Sigmoid colon (tissue), 7 donors: ENCODE measurements around the gene CRY1. TPM values are rescaled to one million over a fixed set of nuclear protein-coding genes. Genes with fewer than 3 reads are reported as not detected.
"Not testable (repeated sequence)": the region's sequence is repeated elsewhere in the genome, so short reads cannot be mapped to it uniquely, and the experiment has no call there.

Experiments used
- DNase-seq: peaks from one replicate; pipeline ENCODE4 v3.0.0-alpha.2; 2019
- H3K27ac ChIP-seq, 4 donors: fragments of 200-600 bp; sonication (generic); one replicate each; pipeline ENCODE4 v1.5.1; 2016 to 2019; ENCODE audit warnings: mild to moderate bottlenecking in 1 of 4
- H3K27me3 ChIP-seq, 3 donors: fragments of 200-600 bp; sonication (generic); one replicate each; pipeline ENCODE4 v1.5.1; 2019; ENCODE audit warnings: mild to moderate bottlenecking in 1 of 3
- H3K36me3 ChIP-seq, 4 donors: fragments of 200-600 bp; sonication (generic); one replicate each; pipeline ENCODE4 v1.5.1; 2016 to 2019
- H3K4me1 ChIP-seq, 4 donors: fragments of 200-600 bp; sonication (generic); one replicate each; pipeline ENCODE4 v1.5.1; 2017 to 2019
- H3K4me3 ChIP-seq, 4 donors: fragments of 200-600 bp; sonication (generic); one replicate each; pipeline ENCODE4 v1.5.1; 2017 to 2019; ENCODE audit warnings: mild to moderate bottlenecking in 2 of 4, moderate library complexity in 1 of 4
- H3K9me3 ChIP-seq, 4 donors: fragments of 200-600 bp in 3 of 4; sonication (generic) in 3 of 4; one replicate each; pipeline versions ENCODE4 v1.5.1 to v1.6.1; 2013 to 2019
- EP300 ChIP-seq, 4 donors: sonication (generic); formaldehyde crosslinking; IDR thresholded peaks; one replicate each; pipeline ENCODE4 v1.6.1; 2017; ENCODE audit warnings: antibody characterized with exemption in 4 of 4
- POLR2A ChIP-seq, 2 donors: fragments of 450-650 bp; IDR thresholded peaks; one replicate each; pipeline ENCODE4 v1.6.1; 2016; ENCODE audit warnings: antibody characterized with exemption in 2 of 2, mild to moderate bottlenecking in 2 of 2, moderate library complexity in 2 of 2
- POLR2AphosphoS5 ChIP-seq, 4 donors: sonication (generic); formaldehyde crosslinking; IDR thresholded peaks; one replicate each; pipeline ENCODE4 v1.6.1; 2017; ENCODE audit warnings: antibody characterized with exemption in 4 of 4
- WGBS, 2 donors: extraction: QIAGEN DNeasy Blood & Tissue Kit; methylation state at CpG; one replicate each; pipeline ENCODE4 v1.1.7; 2013; 5-methylcytosine and 5-hydroxymethylcytosine counted together
- intact Hi-C: fragments of 100-400 bp; cut with DNase I; formaldehyde crosslinking; loops from one replicate; pipeline ENCODE4 v1.15.1; 2023
- polyA plus RNA-seq, 3 donors: library from polyadenylated mRNA; stranded (reverse); fragments of 200-250 nt; gene quantifications; one replicate each; pipeline ENCODE4 v1.2.3, GENCODE V29; 2013
- total RNA-seq, 4 donors: library from RNA; depleted of rRNA; stranded (reverse); fragments of >200 nt; gene quantifications; one replicate each; pipeline ENCODE4 v1.1.0, GENCODE V29; 2016
- TF ChIP-seq, protein P1 (sequence below), 4 experiments: fragments of 450-650 bp in 3 of 4; fragments of 200-600 bp in 1 of 4; IDR thresholded peaks; one replicate each; pipeline ENCODE4 v1.5.1; 2016 to 2019; ENCODE audit warnings: antibody characterized with exemption in 4 of 4, mild to moderate bottlenecking in 3 of 4, moderate library complexity in 2 of 4
- donor health status: healthy with polysubstance abuse.
- donor health status: Bipolar disorder and iron deficiency.
- donor health status: healthy.

CRY1 gene
- total and polyA plus RNA-seq, 7 donors = 7.2 to 40.4 (median 20.3) TPM

DNA sequence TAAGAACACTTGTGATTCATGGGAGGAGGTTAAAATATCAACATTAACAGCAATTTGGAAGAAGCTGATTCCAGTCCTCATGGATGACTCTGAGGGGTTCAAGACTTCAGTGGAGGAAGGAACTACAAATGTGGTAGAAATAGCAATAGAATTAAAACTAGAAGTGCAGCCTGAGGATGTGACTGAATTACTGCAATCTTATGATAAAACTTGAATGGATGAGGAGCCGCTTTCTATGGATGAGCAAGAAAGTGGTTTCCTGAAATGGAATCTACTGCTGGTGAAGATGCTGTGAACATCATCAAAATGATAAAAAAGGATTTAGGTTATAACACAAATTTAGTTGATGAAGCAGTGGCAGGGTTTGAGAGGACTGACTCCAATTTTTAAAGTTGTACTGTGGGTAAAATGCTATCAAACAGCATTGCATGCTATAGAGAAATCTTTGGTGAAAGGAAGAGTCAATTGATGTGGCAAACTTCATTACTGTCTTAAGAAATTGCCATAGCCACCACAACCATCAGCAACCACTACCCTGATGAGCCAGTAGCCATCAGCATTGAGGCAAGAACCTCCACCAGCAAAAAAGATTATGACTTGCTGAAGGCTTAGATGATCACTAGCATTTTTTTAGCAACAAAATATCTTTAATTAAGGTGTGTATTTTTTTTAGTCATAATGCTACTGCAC, 80.5 kb downstream of the CRY1 start:
- WGBS, 2 donors = 95 to 97% methylated on average over 1 of the region's 1 CpG
- TF ChIP-seq, protein P1, sequence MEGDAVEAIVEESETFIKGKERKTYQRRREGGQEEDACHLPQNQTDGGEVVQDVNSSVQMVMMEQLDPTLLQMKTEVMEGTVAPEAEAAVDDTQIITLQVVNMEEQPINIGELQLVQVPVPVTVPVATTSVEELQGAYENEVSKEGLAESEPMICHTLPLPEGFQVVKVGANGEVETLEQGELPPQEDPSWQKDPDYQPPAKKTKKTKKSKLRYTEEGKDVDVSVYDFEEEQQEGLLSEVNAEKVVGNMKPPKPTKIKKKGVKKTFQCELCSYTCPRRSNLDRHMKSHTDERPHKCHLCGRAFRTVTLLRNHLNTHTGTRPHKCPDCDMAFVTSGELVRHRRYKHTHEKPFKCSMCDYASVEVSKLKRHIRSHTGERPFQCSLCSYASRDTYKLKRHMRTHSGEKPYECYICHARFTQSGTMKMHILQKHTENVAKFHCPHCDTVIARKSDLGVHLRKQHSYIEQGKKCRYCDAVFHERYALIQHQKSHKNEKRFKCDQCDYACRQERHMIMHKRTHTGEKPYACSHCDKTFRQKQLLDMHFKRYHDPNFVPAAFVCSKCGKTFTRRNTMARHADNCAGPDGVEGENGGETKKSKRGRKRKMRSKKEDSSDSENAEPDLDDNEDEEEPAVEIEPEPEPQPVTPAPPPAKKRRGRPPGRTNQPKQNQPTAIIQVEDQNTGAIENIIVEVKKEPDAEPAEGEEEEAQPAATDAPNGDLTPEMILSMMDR (IDR thresholded peaks at IDR 0.05) = no peak
- no peak for TF ChIP-seq POLR2AphosphoS5 (IDR thresholded peaks at IDR 0.05)
- H3K27me3 ChIP-seq = no peaks in the 10 kb centered on the region
- intact Hi-C loops = no loop called here
- no peak for DNase-seq
- H3K9me3 ChIP-seq = no peaks in the 10 kb centered on the region
- H3K4me1 ChIP-seq = peaks cover 0 to 7% (median 0%) of the 10 kb centered on the region in 4 donors
- no peak overlapping the region for H3K4me3 ChIP-seq
- H3K36me3 ChIP-seq = no peaks in the 10 kb centered on the region
- no peak overlapping the region for H3K27ac ChIP-seq

DNA sequence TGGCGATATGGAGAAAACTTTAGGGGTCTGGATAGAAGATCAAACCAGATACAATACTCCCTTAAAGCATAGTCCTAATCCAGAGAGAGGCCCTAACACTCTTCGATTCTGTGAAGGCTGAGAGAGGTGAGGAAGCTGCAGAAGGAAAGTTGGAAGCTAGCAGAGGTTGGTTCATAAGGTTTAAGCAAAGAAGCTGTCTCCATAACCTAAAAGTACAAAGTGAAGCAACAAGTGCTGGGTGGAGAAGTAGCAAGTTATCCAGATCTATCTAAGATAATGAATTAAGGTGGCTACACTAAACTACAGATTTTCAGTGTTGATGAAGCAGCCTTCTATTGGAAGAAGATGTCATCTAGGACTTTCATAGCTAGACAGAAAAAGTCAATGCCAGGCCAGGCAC, 81.8 kb downstream of the CRY1 start:
- Histone ChIP-seq H3K4me3 (no peak overlapping the region), H3K9me3 (no peaks in the 10 kb centered on the region), H3K27ac (no peak overlapping the region), H3K36me3 (no peaks in the 10 kb centered on the region), H3K4me1 (peaks cover 0 to 7% (median 0%) of the 10 kb centered on the region in 4 donors), H3K27me3 (no peaks in the 10 kb centered on the region)
- intact Hi-C loops = no loop called here
- DNase-seq = no peak
- TF ChIP-seq, protein P1 (IDR thresholded peaks at IDR 0.05) = no peak
- TF ChIP-seq EP300 (IDR thresholded peaks at IDR 0.05) = no peak
- no peak for TF ChIP-seq POLR2A (IDR thresholded peaks at IDR 0.05)
- no peak for TF ChIP-seq POLR2AphosphoS5 (IDR thresholded peaks at IDR 0.05)
- WGBS, 2 donors = 96 to 99% methylated on average over 2 of the region's 2 CpGs

DNA sequence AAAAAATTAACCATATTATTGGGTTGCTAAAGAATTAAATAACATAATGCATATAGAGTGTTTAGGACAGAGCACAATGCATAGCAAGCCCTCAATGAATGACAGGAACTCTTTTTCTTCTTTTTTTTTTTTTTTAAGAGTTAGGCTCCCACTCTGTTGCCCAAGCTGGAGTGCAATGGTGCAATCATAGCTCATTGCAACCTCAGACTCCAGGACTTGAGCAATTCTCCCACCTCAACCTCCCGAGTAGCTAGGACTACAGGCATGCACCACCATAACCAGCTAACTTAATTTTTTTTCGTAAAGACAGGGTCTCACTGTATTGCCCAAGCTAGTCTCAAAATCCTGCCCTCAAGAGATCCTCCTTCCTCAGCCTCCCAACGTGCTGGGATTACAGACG, 85.9 kb downstream of the CRY1 start:
- 93 to 95% methylated on average over 4 of the region's 4 CpGs for WGBS, 2 donors
- Histone ChIP-seq H3K4me3 (no peak overlapping the region), H3K27ac (no peak overlapping the region), H3K9me3 (no peaks in the 10 kb centered on the region), H3K4me1 (peaks cover 0 to 3% (median 0%) of the 10 kb centered on the region in 4 donors), H3K27me3 (no peaks in the 10 kb centered on the region), H3K36me3 (no peaks in the 10 kb centered on the region)
- no peak for TF ChIP-seq POLR2A (IDR thresholded peaks at IDR 0.05)
- TF ChIP-seq EP300 (IDR thresholded peaks at IDR 0.05) = no peak
- intact Hi-C loops = no loop called here
- DNase-seq = no peak

DNA sequence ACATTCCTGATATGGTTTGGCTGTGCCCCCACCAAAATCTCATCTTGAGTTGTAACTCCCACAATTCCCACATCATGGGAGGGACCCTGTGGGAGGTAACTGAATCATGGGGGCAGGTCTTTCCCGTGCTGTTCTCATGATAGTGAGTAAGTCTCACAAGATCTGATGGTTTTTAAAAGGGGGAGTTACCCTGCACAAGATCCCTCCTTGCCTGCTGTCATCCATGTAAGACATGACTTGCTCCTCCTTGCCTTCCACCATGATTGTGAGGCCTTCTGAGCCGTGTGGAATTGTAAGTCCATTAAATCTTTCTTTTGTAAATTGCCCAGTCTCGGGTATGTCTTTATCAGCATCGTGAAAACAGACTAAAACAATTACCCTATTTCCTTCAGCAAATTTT, 90.7 kb downstream of the CRY1 start:
- DNase-seq, intact Hi-C loops, H3K9me3 ChIP-seq, H3K4me1 ChIP-seq, H3K4me3 ChIP-seq, H3K27ac ChIP-seq, H3K27me3 ChIP-seq: not testable (repeated sequence)
- H3K36me3 ChIP-seq = peaks cover 0 to 29% (median 0%) of the 10 kb centered on the region in 4 donors
- 80 to 86% methylated on average over 4 of the region's 4 CpGs for WGBS, 2 donors

DNA sequence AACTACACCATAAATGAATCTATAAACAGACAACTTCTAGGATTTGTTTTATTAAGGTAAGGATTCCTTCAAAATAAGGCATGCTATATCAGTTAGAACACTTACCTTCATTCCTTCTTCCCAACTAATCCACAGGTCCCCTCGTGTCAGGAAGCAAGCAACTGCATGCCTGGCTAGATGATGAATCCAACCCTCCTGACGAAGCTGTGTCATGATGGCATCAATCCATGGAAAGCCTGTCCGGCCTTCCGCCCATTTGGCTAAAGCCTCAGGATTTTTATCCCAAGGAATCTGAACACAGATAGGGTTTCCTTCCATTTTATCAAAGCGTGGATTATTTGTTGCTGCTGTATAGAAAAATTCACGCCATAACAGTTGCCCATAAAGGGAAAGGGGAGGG, 93.9 kb downstream of the CRY1 start:
- H3K27ac ChIP-seq = no peak overlapping the region
- peaks cover 0 to 11% (median 5%) of the 10 kb centered on the region in 4 donors for H3K4me1 ChIP-seq
- intact Hi-C loops = no loop called here
- H3K27me3 ChIP-seq = no peaks in the 10 kb centered on the region
- H3K36me3 ChIP-seq = peaks cover 0 to 51% (median 2%) of the 10 kb centered on the region in 4 donors
- TF ChIP-seq, protein P1 (IDR thresholded peaks at IDR 0.05) = no peak
- TF ChIP-seq POLR2A (IDR thresholded peaks at IDR 0.05) = no peak
- no peak for TF ChIP-seq EP300 (IDR thresholded peaks at IDR 0.05)
- no peak for TF ChIP-seq POLR2AphosphoS5 (IDR thresholded peaks at IDR 0.05)
- 92 to 94% methylated on average over 6 of the region's 6 CpGs for WGBS, 2 donors
- H3K9me3 ChIP-seq = no peaks in the 10 kb centered on the region
- no peak overlapping the region for H3K4me3 ChIP-seq
- no peak for DNase-seq

- no peaks in the 10 kb centered on the region for H3K9me3 ChIP-seq
- H3K36me3 ChIP-seq = peaks cover 0 to 51% (median 2%) of the 10 kb centered on the region in 4 donors
- H3K4me3 ChIP-seq = no peak overlapping the region
- no peak for DNase-seq
- 98 to 99% methylated on average over 1 of the region's 1 CpG for WGBS, 2 donors
- intact Hi-C loops = no loop called here
- TF ChIP-seq POLR2A (IDR thresholded peaks at IDR 0.05) = no peak
- TF ChIP-seq, protein P1 (IDR thresholded peaks at IDR 0.05) = no peak
- no peak for TF ChIP-seq EP300 (IDR thresholded peaks at IDR 0.05)
- TF ChIP-seq POLR2AphosphoS5 (IDR thresholded peaks at IDR 0.05) = no peak
- H3K27me3 ChIP-seq = no peaks in the 10 kb centered on the region
- H3K27ac ChIP-seq = no peak overlapping the region
- H3K4me1 ChIP-seq = peaks cover 0 to 20% (median 8%) of the 10 kb centered on the region in 4 donors
Measured at GRCh38 chr12:106997916-106998315, 95.4 kb downstream of the CRY1 start.

DNA sequence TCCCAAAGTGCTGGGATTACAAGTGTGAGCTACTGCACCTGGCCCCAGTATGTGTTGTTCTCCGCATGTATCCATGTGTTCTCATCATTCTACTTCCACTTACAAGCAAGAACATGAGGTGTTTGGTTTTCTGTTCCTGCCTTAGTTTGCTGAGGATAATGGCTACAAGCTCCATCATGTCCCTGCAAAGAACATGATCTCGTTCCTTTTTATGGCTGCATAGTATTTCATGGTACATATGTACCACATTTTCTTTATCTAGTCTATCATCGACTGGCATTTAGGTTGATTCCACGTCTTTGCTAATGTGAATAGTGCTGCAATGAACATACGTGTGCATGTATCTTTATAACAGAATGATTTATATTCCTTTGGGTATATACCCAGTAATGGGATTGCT, 97.2 kb downstream of the CRY1 start:
- H3K4me3 ChIP-seq, H3K9me3 ChIP-seq, H3K27me3 ChIP-seq, intact Hi-C loops, DNase-seq: not testable (repeated sequence)
- Histone ChIP-seq H3K36me3 (peaks cover 0 to 49% (median 2%) of the 10 kb centered on the region in 4 donors), H3K27ac (peak overlapping the region in 1 of 4 donors; percentile 75), H3K4me1 (peaks cover 0 to 20% (median 8%) of the 10 kb centered on the region in 4 donors)
- WGBS, 2 donors = 95 to 98% methylated on average over 5 of the region's 5 CpGs
